Activated effector memory CD4-positive, alpha-beta T cell treated with anti-CD3 and anti-CD28 coated beads, Interleukin-2, amount 50 U/mL, for 16 hours (primary cell): ENCODE results near the gene NFIX.

Source experiments
- DNase-seq: peaks from one replicate; pipeline ENCODE4 v3.0.0-alpha.2; 2020

The NFIX gene

GRCh38 chr19:13095934-13096927, 101.0 kb downstream of the NFIX start:
- peak; percentile 68 for DNase-seq

GRCh38 chr19:13097033-13097462, 101.8 kb downstream of the NFIX start:
- no peak for DNase-seq

GRCh38 chr19:13097463-13098258, 102.4 kb downstream of the NFIX start:
- DNase-seq = peak; percentile 71

- peak; percentile 68 for DNase-seq
These were observed 103.2 kb downstream of the NFIX start for GRCh38 chr19:13098277-13099072.

DNA sequence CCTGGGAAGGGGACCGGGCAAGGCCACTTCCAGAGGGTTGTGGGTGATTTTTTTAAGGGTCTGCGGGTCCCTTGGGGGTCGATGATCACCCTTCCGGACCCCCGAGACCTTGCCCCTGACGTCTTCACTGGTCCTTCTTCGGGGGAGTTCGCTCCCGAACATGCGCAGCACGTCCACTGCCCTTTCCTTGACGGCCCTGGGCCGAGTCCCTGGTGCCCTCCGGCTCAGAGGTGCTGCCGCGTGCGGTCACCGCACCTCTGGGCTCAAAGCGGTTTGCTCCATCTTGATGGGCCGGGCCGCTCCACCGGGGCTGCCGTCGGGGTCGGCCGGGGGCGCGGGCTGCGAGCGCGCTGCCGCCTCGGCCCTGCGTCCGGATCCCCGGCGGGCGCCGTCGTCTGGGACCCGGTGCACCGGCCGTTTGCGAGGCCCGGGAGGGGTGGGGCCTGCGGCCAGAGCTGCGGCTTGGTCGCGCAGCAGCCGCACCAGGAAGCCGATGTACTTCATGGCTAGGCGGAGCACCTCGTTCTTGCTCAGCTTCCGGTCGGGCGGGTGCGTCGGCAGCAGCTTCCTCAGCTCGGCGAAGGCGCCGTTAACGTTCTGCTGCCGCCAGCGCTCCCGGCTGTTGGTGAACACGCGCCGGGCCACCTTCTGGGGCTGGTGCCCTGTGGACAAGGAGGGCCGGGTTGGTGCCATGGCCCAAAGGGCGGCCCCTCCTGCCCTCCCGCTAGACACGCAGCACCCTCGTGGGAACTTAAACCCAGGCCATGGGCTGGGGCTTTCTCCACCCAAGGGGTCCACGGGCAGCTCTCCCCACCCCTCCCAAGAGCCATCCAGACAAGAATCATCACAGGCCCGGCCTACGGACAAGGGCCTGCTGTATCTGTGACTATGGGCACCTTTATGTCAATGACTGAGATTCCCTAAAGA, 104.1 kb downstream of the NFIX start:
- peak; percentile 93 for DNase-seq

GRCh38 chr19:13100031-13100588, 104.8 kb downstream of the NFIX start:
- DNase-seq = peak; percentile 86

DNA sequence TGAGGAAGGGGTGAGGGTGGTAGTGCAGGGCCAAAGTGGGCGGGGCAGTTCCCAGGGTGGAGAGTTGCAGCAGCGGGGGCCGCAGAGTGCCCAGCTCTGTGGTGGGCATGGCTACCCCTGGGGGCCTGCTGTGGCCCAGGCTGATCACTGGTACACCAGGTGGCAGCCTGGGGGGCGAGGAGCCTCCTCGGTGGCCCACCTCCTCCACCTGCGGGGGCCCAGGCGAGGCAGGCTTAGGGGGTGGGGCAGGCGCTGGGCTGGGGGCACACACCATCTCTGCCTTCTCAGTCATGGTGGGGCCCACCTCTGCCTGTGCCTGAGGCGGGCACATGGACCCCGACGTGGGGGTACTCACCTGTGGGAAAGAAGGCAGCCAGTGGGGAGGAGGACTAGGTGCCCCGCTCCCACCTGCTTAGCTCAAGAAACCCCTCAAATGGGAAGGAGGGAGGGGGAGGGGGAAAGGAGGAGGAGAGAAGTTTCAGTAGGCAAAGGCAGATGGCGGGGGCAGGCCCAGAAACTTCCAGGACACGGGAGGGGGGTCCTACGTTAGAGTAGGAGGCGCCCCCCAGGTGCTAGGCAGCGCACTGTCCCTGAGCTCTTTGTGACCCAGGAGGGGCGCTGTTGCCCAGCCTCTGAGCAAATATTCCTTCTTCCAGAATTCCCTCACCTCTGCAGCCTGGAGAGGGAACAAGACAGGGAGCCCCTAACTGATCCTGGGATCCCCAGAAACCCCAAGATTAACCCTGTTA, 105.7 kb downstream of the NFIX start:
- DNase-seq = no peak

DNA sequence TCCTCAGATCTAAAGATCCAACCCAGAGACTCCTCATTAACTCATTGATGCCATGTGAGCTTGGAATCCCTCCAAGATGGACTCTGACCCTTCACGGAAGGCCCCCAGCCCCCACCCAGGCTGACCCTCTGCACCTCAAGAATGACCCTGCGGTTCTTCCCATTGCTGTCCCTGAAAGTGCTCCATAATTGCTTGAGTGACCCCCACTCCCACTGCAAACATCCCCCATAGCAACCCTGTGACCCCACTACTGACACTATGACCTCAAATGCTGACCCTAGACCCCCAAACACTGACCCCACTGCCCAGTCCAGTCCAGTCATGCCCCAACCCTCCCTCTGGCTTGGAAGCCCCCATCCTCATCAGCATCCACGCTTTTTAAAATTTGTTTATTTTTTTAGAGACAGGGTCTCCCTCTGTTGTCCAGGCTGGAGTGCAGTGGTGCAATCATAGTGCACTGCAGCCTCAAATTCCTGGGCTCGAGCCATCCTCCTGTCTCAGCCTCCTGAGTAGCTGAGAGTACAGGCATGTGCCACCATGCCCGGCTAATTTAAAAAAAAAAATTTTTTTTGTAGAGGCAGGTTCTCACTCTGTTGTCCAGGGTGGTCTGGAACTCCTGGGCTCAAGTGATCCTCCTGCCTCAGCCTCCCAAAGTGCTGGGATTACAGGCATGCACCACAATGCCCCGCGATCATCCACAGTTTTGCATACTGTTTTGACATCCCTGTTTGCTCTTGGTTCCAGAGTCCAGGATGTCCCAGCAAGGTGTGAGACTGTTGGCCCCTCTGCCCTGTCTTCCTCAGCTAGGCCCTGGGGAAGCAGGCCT, 106.5 kb downstream of the NFIX start:
- no peak for DNase-seq

- DNase-seq = no peak
These were observed 107.1 kb downstream of the NFIX start for GRCh38 chr19:13102416-13102665.

- DNase-seq = peak; percentile 80
These were observed 107.6 kb downstream of the NFIX start, which contains the start of gene LYL1 for GRCh38 chr19:13102666-13103580. Gene LYL1 (minus strand): TSS chr19:13102858. CDS start chr19:13101171, 1,687 bp downstream.

GRCh38 chr19:13103581-13104359, 108.5 kb downstream of the NFIX start:
- DNase-seq = no peak

DNA sequence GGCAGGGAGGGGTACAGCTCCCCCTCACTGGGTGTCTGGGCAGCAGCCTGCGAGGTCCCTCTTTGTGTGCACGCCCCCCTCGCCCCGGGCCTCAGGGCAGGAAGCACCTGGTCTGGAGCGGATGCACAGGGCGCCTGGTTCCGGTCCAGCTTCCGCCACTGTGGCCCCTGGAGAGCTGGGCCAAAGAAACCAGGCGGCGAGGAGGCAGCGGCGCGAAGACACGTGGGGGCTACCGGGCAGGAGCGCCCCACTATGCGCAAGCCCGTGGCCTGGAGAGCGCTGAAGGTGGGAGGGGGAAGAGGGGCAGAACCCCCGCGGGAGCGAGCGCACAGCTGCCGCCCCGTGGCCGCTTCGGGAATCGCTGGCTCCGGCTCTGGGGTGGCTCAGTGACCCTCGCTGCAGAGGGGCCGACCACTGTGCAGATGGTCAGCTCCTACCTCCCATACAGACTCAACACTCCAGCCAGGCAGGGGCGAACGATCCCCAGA, 109.1 kb downstream of the NFIX start:
- DNase-seq = peak; percentile 89

DNA sequence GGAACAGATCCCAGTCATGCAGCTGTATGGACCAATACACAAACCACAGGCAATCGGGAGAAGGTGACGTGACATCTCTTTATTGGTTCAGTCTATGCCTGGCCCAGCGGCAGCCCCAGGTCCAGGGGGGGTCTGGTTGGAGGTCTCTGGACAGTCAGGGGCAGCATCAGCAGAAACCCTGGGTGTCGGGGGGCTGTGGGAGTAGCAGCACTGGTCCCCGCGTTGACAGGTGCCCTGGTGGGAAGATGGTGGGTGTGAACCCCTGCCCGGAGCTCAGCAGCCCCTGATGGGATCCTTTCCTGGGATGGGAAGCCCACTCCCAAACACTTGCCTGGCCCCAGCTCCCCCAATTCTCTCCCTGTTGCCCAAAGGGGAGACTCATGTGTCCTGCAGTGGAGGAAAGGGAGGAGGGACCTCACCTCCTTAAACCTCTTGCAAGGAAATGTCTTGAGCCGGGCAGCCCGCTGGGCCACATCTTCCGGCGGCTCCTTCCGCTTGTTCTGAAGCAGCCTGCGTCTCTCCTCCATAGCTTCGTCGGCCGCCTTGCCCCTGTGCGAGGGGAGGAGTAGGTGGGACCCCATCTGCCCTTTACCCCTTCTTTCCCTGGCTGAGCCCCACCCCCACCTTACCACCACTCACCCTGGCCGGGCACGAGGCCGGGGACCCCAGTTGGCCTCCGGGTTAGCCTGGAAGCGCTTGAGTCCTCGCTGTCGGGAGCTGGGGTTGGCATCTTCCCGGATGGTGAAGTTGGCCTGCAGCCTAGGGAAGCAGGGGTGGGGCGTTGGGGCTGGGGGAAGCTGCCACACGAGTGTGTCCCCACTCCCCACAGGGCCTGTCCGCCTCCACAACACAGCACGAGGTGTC, 109.8 kb downstream of the NFIX start:
- peak; percentile 72 for DNase-seq

DNA sequence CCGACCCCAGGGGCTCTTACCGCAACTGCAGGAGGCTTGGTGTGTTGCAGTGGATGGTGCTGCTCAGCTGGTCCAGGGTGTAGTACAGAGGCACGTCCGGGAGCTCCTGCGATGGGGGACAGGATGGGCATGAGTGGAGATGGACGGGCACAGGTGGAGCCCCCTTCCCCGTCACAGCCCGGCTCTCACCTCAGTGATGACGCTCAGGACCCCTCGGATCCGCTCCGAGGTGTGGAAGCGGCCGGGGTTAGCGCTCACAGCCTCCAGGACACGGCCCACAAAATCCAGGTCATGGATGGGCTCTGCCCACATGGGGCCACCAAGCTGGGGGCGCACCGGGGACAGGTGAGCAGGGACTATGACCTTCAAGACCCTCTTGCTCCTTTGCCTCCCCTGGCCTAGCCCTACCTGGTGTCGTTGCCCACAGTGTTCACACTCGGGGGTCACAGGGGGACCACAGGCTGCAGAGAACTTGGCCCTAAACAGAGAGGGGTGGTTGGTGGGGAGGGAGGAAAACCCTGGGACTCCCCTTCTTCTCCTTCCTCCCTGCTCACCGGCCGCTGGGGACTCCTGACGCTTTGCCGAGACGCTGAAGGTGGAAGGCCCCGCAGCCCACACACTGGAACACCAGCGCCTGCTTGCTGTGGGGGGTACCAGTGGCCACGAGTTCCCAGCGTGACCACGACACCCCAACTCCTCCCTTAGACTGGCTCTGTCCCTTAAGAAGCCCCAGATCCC, 114.3 kb downstream of the NFIX start:
- no peak for DNase-seq

DNA sequence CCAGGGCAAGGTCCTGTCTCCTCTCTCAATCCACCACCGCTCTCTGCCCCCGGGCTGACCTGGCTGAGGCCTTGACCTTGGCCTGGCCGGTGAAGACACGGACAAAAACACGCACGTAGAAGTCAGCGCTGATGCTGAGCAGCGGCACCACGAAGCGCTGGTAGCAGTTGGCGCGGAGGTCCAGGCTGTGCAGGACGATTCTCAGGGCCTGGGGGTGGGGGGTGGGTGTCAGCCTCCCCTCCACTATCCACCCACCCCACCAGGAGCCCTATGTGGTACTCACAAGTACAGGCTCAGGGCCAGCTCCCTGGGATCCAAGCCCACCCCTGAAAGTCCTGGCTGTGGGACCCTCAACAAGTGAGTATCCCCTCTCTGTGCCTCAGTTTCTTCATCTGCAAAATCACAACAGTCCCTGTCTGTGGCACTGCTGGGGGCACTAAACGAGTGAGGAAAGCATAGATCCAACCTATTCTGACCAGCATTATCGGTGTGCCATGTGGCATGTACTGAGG, 114.9 kb downstream of the NFIX start:
- no peak for DNase-seq

DNA sequence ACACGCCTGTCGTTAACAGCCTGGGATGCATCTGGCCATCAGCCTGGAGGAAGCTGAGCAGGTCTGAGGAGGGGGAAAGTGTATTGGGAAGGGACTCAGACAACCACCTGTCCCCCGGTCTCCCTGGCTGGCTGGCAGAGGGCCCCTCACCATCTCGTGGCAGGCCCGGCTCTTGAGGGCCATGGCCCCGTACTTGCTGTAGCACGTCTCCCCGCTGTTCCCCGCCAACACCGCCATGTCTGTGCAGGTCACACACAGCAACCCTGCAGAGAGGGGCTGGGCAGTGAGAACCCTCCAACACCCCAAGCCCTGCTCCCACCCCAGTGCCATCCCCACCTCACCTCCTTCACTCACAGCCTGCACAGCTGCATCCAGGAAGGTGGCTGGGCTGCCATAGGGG, 117.3 kb downstream of the NFIX start:
- no peak for DNase-seq
